ENCODE data around the gene ZNF600. TPM values are rescaled to one million over a fixed set of nuclear protein-coding genes. Genes with fewer than 3 reads are reported as not detected.
"Not testable (repeated sequence)": the region's sequence is repeated elsewhere in the genome, so short reads cannot be mapped to it uniquely, and the experiment has no call there.

Gene ZNF600
- total RNA-seq, 1 donor from 2014 or later = 0.41 TPM

DNA sequence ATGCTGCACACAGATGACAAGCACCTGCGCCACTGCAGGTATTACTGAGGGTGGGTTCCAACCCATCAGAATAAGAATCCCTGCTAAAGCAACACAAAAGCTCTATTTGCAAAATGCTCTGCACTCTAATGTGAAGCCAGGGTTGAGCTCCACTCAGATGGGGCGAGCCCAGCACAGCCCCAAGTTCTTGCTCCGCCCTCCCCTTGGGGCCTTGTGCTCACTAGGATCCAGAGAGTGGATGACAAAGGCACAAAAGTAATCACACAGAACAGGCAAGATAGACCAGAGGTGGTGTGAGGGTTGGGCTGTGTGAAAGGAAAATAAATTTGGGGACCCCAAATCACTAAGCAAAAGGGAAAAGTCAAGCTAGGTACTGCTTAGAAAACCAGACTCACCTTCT, 43.5 kb downstream of the ZNF600 start:
- no peak for FAIRE-seq

DNA sequence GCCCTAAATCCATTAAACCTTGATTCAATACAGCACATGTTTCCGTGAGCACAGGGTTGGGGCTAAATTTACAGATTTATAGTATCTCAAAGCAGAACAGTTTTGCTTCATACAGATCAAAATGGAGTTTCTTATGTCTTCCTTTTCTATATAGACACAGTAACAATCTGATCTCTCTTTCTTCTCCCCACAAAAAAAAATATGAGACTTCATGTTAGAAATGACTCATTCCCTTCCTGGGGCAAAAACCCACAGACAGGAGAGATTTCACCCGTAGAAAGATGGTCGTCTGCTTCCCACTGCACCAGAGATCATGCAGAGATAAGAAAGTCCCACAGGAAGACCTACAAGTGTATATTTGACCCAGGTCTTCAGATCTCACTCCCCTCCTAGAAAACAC, 44.1 kb downstream of the ZNF600 start:
- DNase-seq (ENCODE audit: low spot score in 2 of 2) = no peak
- no peak for FAIRE-seq

More for the DNA sequence above, 43.5 kb downstream of the ZNF600 start:
- DNase-seq (ENCODE audit: low spot score in 2 of 2) = no peak

DNA sequence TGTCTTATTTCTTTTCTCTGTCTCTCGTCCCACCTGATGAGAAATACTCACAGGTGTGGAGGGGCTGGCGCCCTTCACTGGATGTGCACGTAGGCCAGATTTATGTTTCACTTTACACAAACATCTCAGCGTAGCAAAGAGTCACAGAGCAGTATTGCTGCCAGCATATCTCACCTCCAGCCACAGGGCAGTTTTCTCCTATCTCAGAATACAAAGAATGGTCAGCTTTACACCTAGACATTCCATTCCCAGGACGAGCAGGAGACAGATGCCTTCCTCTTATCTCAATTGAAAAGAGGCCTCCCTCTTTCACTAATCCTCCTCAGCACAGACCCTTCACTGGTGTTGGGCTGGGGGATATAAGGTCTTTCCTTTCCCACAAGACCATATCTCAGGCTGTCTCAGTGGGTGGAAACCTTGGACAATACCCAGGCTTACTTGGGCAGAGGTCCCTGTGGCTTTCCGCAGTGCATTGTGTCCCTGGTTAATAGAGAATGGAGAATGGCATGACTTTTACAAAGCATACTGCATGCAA, 44.6 kb downstream of the ZNF600 start:
- DNase-seq (ENCODE audit: low spot score in 2 of 2) (no peak), FAIRE-seq (no peak)

DNA sequence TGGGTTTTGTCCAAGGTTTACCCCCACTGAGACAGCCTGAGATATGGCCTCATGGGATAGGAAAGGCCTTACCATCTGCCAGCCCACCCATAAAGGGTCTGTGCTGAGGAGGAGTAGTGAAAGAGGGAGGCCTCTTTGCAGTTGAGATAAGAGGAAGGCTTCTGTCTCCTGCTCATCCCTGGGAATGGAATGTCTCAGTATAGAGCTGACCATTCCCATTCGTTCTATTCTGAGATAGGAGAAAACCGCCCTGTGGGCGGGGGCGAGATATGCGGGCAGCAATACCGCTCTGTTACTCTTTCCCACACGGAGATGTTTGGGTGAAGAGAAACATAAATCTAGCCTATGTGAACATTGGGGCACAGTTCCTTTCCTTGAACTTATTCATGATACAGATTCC, 45.2 kb downstream of the ZNF600 start:
- not testable (repeated sequence) for FAIRE-seq

GRCh38 chr19:52739576-52739975, 47.0 kb downstream of the ZNF600 start:
- no peak for DNase-seq (ENCODE audit: low spot score in 2 of 2)
- FAIRE-seq = no peak

More for the DNA sequence above, 45.2 kb downstream of the ZNF600 start:
- DNase-seq (ENCODE audit: low spot score in 2 of 2) = not testable (repeated sequence)

- DNase-seq (ENCODE audit: low spot score in 2 of 2) = peak in 1 of 2 donors; percentile 52
- no peak for FAIRE-seq
Measured at GRCh38 chr19:52735734-52736133, 50.9 kb downstream of the ZNF600 start.

DNA sequence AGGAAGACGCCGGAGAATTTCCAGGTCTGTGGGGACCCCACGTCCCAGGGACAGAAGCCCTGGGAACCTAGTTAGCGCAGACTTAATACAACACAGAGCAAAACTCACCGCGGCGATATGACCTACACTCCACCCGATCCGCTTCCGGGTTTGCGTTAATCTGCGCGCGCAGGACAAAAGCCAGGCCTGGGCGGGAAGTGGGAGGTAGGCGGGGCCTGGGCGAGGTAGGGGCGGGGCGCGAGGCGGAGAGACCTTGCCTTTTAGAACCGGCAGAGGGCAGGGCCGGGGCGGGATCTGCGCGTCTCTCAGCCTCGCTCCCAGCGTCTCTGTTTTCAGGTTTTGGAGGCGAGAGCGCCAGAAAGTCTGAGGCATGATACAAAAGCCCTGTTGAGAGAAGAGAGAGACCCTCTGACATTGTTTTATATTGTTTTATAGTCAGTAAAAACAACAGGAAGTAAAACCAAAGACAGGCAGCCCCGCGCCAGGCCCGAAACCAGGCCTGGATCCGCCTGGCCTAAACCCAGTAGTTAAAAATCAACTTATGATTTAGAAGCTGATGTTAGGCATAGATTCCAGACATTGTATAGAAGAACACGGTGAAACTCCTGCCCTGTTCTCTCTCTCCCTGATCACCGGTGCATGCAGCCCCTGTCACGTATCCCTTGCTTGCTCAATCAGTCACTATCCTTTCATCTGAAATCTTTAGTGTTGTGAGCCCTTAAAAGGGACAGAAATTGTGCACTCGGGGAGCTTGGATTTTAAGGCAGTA, 51.5 kb downstream of the ZNF600 start, which contains the start of gene ZNF611:
ZNF611 (minus strand) TSS at position 152 of the 769 bp plus-strand sequence. CDS start 19,150 bp downstream, outside the sequence.
- DNase-seq (ENCODE audit: low spot score in 2 of 2) = peak; percentile 82 to 89
- FAIRE-seq = peak; percentile 51

DNA sequence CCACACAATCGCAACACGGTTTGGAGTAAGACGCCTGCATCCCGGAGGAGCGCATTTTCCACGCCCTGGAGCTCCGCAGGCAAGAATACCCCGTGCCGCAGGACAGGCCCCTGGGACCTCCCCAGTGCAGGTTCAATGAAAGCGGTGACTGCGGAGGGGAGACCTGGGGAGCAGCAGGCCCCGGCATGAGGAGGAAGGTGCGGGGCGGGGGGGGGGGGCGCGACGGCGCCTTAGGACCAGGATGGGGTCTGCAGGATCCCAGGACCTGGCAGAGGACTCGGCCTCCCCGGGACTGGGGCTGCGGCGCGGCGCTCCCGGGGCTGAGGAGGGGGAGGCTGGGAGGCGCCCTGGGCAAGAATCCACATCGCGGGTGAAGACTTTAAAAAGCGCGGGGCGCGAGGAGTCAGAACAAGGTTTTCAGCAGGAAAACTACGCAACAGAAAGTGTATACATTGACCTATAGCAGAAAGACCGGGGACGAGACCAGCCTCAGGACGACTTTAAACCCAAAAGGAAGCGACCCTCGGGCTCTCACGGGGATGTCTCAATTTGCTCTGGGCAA, 52.2 kb downstream of the ZNF600 start:
- FAIRE-seq = no peak
- DNase-seq (ENCODE audit: low spot score in 2 of 2) = no peak

- not testable (repeated sequence) for DNase-seq (ENCODE audit: low spot score in 2 of 2); FAIRE-seq
Measured at GRCh38 chr19:52726051-52726450, 60.5 kb downstream of the ZNF600 start.

DNA sequence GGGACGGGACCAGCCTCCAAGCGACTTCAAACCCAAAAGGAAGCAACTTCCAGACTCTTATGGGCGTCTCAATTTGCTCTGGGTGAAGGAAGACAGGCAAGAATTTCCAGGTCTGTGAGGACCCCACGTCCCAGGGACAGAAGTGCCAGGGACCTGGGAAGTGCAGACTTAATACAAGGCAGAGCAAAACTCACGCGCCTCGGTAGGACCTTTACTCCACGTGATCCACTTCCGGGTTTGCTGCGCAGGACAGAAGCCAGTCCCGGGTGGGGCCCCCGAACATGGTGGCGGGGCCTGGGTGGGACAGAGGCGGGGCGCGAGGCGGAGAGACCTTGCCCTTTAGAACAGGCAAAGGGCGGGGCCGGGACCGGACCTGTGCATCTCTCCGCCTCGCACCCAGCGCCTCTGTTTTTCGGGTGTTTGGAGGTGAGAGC, 61.0 kb downstream of the ZNF600 start:
- FAIRE-seq (no peak), DNase-seq (ENCODE audit: low spot score in 2 of 2) (no peak)

DNA sequence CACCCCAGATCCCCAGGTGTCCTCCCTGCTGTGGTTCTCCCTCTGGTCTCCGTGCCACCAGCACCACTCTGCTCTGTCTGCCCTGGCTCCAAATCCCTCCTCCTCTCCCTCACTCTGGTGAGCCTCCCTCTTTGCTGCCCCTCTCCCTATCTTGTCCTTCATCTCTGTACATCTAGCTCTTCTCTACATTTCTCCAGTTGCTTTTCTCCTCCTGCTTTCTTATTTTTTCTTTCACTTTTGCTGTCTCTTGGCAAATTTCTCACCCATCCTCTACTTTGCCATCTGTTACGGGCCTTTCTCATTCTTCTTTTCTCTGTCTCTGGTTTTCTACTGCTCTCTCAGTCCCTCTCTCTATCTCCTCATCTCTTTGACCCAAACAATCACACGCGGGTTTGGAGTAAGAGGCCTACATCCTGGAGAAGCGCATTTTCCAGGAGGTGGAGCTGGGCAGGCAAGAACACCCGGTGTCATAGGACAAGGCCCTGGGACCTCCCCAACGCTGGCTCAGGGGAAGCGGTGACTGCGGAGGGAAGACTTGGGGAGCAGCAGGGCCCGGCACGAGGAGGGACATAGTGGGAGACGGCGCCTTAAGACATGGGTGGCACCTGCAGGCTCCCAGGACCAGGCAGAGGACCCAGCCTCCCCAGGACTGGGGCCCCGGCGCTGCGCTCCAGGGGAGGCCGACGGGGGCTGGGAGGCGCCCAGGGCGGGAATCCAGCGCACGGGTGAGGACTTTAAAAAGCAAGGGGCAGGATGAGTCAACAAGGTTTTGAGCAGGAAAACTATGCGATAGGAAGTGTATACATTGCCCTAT, 61.7 kb downstream of the ZNF600 start:
- no peak for FAIRE-seq

GRCh38 chr19:52723907-52724598, 62.5 kb downstream of the ZNF600 start:
- not testable (repeated sequence) for FAIRE-seq; DNase-seq (ENCODE audit: low spot score in 2 of 2)

More for the DNA sequence above, 61.7 kb downstream of the ZNF600 start:
- no peak for DNase-seq (ENCODE audit: low spot score in 2 of 2)

- FAIRE-seq (no peak), DNase-seq (ENCODE audit: low spot score in 2 of 2) (no peak)
Measured at GRCh38 chr19:52722062-52723003, 64.3 kb downstream of the ZNF600 start.

- FAIRE-seq; DNase-seq (ENCODE audit: low spot score in 2 of 2): not testable (repeated sequence)
Measured at GRCh38 chr19:52720541-52720940, 66.0 kb downstream of the ZNF600 start.

DNA sequence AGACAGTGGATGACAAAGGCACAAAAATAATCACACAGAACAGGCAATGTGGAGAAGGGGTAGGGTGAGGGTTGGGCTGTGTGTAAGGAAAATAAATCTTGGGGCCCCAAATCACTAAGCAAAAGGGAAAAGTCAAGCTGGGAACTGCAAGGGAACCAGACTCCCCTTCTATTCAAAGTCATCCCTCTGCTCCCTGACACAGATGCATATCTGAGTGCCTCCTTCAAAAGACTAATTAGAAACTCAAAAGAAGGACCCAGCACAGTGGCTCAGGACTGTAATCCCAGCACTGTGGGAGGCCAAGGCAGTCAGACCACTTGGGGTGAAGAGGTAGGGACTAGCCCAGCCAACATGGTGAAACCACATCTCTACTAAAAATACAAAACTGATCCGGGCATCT, 70.1 kb downstream of the ZNF600 start:
- FAIRE-seq = no peak

DNA sequence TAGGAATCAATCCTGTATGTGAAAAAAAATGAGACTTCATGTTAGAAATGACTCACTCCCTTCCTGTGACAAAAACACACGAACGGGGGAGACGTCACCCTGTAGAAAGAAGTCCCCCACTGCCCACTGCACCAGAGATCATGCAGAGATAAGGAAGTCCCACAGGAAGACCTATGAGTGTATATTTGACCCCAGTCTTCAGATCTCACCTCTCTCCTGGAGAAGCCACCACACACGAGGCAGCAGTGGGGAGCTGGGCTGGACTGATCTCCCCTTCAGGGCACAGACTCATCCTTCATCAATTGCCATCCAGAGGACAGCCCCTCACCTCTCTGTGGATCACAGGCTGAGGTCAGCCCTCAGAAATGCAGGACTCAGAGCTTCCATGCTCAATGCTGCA, 70.7 kb downstream of the ZNF600 start:
- not testable (repeated sequence) for DNase-seq (ENCODE audit: low spot score in 2 of 2); FAIRE-seq

More for the DNA sequence above, 70.1 kb downstream of the ZNF600 start:
- no peak for DNase-seq (ENCODE audit: low spot score in 2 of 2)

GRCh38 chr19:52715330-52715729, 71.3 kb downstream of the ZNF600 start:
- DNase-seq (ENCODE audit: low spot score in 2 of 2); FAIRE-seq: not testable (repeated sequence)
